ENCODE data around the gene POLR2E.

DNA sequence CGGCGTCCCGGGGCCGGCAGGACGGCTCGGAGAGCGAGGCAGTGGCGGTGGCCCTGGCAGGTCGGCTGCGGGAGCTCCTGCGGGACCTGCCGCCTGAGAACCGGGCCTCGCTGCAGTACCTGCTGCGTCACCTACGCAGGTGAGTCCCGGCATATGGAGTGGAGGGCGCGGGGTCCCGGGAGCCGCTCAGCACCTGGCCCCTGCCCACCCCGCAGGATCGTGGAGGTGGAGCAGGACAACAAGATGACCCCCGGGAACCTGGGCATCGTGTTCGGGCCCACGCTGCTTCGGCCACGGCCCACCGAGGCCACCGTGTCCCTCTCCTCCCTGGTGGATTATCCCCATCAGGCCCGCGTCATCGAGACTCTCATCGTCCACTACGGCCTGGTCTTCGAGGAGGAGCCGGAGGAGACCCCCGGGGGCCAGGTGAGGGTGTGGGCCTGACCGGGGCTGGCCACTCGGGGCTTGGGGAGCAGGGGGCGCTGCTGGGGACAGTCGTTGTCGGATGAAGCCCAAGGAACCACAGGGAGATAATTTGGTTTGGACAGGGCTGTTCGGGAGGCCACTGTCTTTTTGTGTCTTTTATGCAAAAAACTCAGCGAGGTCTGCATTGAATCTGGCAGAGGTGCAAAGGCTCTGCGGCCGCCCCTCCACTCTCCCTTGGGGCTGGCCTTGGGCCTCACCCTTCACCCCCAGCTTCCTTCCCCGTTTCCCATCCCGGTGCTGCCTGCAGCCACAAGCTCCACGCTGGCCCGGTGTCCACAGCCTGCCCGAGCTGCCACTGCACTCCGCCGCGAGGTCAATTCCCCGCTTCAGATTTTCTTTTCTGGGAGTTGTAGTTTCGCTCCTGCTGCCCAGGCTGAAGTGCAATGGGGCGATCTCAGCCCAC lies 12.0 kb downstream of the POLR2E start:
- TF ChIP-seq CTCF (conservative IDR thresholded peaks at IDR 0.05; ENCODE audit: low read length) (no peak), EZH2phosphoT487 (IDR thresholded peaks at IDR 0.05; ENCODE audit: borderline replicate concordance) (no peak)

Measured in Loucy (cell line).